PC-3 (cell line): ENCODE data around the gene TMEM250.

Experiments
- CTCF ChIP-seq: fragments of 300-600 bp; sonication (generic); conservative IDR thresholded peaks from 2 replicates; pipeline ENCODE4 v1.5.1; 2017; ENCODE audit warnings: antibody characterized with exemption, low read depth, mild to moderate bottlenecking, low read length
- EZH2 ChIP-seq: fragments of 300-600 bp; sonication (generic); IDR thresholded peaks from one replicate; pipeline ENCODE4 v1.6.1; 2017; ENCODE audit warnings: antibody characterized with exemption, mild to moderate bottlenecking, low read length; ENCODE audit not compliant: unreplicated experiment

GRCh38 chr9:136163248-136163850 is 44.7 kb upstream of the TMEM250 start:
- no peak for TF ChIP-seq CTCF
- TF ChIP-seq EZH2, result no peak
